NCI-H2107 treated with DMSO at 0.1 percent for 48 hours (cell line): ENCODE measurements around the gene PAIP2B.
"Not testable (repeated sequence)": the region's sequence is repeated elsewhere in the genome, so short reads cannot be mapped to it uniquely, and the experiment has no call there.

Experiments
- DNase-seq: peaks from one replicate; lab custom pipeline; 2025; ENCODE audit not compliant: unreplicated experiment; lab: John Stamatoyannopoulos, UW

The PAIP2B gene

DNA sequence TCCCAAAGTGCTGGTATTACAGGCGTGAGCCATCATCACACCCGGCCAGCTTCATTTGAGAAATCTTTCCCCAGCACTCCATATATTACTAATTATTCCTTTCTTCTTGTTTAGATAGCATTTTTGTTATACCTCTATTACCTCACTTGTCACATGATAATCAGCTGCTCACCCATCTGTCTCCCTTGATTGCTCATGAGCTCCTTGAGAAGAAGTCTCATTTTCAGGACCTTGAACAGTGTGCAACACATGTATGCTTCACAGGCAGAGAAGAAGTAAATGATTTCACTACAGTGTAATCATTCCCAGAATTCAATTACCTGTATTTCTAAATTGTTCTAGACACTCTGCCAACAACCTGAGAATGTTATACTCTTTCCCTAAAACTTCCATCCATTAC, 6.2 kb downstream of the PAIP2B start:
- no peak for DNase-seq

DNA sequence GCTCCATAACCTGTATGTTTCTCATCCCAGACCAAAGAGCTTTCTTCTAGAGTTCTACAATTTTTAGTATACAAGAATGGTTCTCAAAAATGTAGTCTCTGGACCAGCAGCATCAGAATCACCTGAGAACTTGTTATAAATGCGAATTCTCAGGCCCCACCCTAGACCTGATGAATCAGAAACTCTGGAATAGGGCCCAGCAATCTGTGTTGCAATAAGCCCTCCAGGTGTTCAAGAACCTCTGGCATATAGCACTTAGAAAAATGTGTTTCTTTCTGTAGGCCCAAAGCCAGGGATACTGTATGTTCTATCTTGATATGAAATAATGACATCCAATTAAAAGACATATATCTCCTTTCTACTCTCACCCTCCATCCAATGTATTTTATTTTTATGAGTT, 10.4 kb downstream of the PAIP2B start:
- DNase-seq: no peak

DNA sequence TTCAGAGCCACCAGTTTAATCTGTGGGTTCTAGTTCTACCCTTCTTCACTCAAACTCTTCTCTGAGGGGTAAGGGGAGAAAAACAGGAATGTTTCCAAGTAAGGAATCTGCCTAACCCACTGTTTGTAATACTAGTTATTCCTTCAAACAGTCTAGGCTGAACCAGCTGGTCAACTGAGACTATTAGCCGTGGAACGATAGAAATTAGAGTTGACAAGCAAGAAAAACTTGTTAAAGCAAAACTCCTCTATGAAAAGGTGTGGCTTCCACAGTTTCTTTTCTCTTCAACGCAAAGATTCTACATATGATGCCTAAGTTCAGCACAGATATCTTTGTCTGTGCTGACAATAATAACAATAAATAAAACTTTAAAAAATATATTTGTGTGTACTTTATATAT, 11.5 kb downstream of the PAIP2B start:
- DNase-seq: no peak

GRCh38 chr2:71212336-71212735, 14.6 kb downstream of the PAIP2B start:
- no peak for DNase-seq

DNA sequence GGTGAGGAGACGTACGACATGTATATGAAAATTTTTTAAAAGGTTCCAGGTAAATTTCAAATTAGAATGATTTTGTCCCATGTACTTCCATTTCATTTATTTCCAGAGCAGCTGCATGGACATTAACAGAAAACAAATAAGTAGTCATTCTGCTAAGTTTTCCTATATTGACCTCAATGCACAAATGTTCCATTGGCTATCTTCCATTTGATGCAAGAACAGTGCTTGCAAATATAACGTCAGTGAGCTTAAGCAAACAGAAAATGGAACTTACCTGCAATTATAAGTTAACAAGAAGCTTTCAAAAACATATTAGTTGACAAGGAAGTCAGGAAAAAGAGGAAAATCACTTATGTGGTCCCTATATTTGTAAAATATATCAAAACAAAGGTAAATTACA, 16.6 kb downstream of the PAIP2B start:
- DNase-seq: no peak

GRCh38 chr2:71208756-71209155, 18.1 kb downstream of the PAIP2B start:
- no peak for DNase-seq

- no peak for DNase-seq
These were observed 19.3 kb downstream of the PAIP2B start for GRCh38 chr2:71207601-71208000.

DNA sequence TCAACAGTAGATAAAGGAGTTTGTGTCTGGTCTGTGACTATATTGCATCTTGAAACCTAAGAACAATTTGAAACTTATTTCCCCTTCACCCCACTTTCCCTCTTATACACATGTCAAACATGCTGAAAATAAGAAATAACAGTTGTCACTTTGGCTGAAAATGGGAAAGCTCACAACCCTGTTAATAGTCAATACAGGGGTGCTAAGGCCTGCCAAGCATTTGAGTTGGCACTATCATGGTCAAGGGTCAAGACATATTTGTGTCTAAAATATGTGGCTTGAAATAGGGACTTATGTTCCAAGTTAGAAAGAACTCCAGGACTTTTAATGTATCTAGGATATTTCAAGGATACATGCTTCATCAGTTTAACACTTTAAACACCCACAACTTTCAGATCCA, 20.6 kb downstream of the PAIP2B start:
- no peak for DNase-seq

DNA sequence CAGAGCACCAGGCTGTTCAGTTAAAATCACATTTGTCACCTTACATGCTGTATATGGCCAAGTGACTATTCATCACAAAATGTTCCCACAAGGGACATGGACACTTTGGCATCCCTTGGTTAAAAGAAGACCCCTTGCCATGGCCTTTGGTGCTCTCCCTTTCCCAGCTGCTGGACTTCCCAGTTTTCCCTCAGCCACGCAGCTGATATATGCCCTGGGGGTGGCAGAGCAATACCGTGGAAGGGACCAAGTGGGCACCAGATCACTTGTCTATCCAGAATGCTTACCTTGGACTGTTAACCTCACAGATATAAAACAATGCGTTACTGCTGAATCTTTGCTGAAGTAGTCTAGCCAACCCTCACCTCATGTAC, 35.3 kb downstream of the PAIP2B start:
- no peak for DNase-seq

GRCh38 chr2:71190656-71191569, 36.0 kb downstream of the PAIP2B start:
- peak; percentile 3 for DNase-seq

- DNase-seq: no peak
These were observed 39.3 kb downstream of the PAIP2B start for GRCh38 chr2:71187589-71187988.

GRCh38 chr2:71186973-71187372, 39.9 kb downstream of the PAIP2B start:
- DNase-seq: no peak

GRCh38 chr2:71183306-71184115, 43.4 kb downstream of the PAIP2B start:
- not testable (repeated sequence) for DNase-seq

GRCh38 chr2:71181316-71181715, 45.6 kb downstream of the PAIP2B start:
- no peak for DNase-seq

DNA sequence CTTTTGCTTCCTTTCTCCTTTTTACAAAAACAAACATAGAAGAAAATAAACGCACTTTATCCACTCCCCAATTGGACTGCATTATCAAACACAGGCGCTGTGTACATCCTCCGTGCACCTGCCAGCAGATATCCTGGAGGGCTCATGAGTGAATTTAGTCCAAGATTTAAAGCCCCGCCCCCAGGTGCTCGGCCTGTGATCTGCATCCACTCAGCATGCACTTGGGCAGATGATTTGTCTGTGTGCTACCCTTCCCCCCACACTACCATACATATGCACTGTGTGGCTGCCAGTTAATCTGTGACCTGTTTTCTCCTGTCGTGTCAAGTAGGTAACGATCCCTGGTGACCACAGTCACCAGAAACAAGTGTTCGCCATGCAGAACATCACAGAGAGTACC, 48.1 kb downstream of the PAIP2B start:
- peak; percentile 28 for DNase-seq

DNA sequence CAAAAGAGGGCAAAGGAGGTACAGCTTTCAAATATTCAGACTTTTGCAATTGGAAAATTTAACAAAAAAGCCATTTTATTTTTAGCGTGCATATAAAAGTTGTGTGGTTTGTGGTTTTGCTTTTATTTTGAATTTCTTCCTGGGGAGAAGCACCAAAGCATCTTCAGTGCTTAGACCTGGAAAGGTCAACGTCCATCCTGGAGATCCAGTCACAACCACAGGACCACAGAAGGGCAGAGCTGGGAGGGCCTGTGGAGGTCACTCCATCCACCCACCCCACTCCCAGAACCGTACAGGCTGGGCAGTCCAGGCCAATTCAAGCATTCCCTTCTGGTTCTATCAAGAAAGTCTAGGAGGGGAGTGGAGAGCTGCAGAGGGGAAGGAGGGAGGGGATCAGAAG, 52.7 kb downstream of the PAIP2B start:
- DNase-seq: no peak

DNA sequence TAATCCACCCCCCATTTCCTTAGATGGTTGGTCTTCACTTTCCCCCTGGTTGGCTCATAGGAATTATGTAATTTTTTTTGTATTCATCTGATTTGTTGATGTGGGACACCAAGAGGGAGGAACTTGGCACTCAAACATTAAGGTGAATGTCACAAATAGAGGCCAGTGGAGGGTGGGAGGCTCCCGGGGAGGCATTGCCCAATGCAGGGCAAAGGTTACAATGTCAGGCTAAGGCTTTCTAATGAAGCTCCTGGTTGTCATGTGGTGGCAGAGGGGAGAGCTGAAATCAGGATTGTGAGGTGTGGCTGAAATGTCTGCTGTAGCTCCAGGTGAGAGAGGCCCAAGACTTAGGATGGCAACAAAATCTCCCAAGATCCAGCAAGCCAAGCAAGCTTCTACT, 53.8 kb downstream of the PAIP2B start:
- no peak for DNase-seq

DNA sequence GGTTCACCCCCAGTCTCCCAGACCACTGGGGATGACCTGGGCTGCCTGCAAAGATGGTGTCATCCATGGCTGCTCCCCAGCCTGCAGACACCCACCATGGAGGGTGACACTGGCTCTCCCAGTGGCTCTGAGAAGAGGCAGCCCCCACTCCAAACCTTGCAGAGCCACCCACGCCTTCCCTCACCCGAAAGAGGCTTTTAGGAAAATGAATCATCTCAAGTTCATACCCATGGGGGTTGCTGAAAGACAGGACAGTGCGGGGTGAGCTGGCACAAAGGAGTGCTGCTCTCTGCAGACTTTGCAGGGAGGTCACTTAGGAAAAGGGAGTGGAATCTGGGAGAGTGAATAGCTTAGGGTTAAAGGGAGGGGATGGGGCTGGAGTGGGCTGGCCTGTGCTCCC, 60.1 kb downstream of the PAIP2B start:
- DNase-seq: no peak

DNA sequence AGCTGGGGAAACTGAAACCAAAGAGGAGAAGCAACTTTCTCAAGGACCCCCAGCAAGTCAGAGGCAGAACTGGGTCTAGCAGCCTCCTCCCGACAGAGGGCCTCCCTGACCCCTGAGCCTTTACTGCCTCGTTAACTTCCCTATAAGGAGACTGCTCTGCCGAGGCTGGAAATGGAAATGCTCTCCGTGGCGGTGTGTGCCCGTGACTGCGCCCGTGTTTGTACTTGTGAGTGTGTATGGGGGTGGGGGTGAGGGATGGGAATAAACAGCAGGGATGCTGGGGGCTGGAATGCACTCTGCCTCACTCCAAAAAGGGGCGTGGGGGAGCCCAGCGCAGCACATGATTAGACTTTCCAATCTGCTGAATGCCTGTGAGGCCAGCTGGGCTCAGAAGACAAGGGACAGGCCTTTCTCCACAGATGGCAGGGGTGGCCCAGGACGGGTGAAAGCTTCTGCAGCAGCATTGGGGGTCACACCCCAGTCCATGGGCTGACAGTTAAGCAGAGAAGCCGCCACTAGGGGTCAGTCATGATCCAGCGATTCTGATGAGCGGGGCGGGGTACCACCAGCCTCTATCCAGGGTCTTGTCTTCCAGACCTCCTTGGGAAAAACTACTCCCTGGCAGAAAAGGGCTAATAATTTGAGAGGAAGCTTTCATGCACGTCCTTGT, 69.6 kb downstream of the PAIP2B start:
- peak; percentile 29 for DNase-seq

DNA sequence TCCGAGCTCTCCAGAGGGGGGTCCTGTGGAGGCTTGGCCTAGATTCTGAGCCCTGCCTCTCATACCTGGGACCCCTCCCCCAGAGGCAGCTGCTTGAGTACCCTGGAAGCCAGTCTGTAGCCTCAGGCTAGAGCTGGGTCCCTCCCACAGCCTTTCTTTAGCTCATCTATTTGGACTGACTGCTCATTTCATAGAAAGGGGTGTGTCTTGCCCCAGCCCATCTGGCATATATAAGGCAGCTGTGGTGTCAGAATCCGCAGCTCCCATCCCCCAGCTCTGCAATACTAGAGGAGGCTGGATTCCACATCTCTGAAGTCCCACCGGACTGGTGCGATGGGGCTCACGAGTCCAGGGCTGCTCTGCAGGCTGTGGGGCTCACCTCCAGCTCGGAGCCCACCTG, 70.3 kb downstream of the PAIP2B start:
- peak; percentile 69 for DNase-seq

DNA sequence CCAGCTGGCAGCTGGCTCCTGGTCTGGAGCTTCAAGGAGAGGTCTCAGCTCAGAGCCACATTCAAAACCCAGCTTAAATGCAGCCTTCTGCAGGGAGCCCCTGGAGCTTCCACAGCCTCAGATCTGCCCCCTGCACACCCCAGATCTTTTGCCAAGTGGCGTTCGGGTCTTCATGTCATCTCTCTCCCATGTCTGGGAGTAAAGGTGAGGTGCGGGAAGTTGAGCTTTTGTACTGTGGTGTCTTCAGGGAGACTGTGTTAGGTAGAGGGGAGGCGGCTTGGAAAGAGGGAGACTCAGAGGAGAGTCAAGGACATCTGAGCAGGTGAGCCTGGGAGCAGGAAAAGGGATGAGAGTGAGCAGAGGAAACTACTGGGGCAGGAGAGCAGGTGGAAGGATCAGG, 71.1 kb downstream of the PAIP2B start:
- DNase-seq: no peak

- no peak for DNase-seq
These were observed 72.1 kb downstream of the PAIP2B start for GRCh38 chr2:71154798-71155197.
